Liver (tissue), 9 donors: Measurements from ENCODE around the gene SCGB3A2. TPM values are rescaled to one million over a fixed set of nuclear protein-coding genes. Genes with fewer than 3 reads are reported as not detected.

Source experiments
- DNase-seq: peaks from one replicate; pipeline ENCODE4 v3.0.0-alpha.2; 2017; ENCODE audit warnings: low spot score
- H3K27ac ChIP-seq, 2 donors: one replicate each; pipeline ENCODE4 v1.7.0; 2013; ENCODE audit warnings: inconsistent platforms in 2 of 2, low read length in 2 of 2, control low read depth in 1 of 2, low read depth in 1 of 2, mild to moderate bottlenecking in 1 of 2
- H3K27me3 ChIP-seq, 4 donors: one replicate each; pipeline versions ENCODE4 v1.6.1 to v1.7.0; 2013; ENCODE audit warnings: low read length in 3 of 4, inconsistent platforms in 1 of 4, mild to moderate bottlenecking in 1 of 4, moderate library complexity in 1 of 4; ENCODE audit not compliant: control insufficient read depth in 4 of 4, insufficient read depth in 4 of 4
- H3K36me3 ChIP-seq, 4 donors: one replicate each; pipeline versions ENCODE4 v1.6.1 to v1.7.0; 2013; ENCODE audit warnings: low read length in 3 of 4, mild to moderate bottlenecking in 3 of 4, low read depth in 1 of 4, moderate library complexity in 1 of 4; ENCODE audit not compliant: control insufficient read depth in 4 of 4, insufficient read depth in 3 of 4
- H3K4me1 ChIP-seq, 4 donors: one replicate each; pipeline versions ENCODE4 v1.6.1 to v1.7.0; 2013; ENCODE audit warnings: low read length in 3 of 4, mild to moderate bottlenecking in 3 of 4, moderate library complexity in 1 of 4; ENCODE audit not compliant: control insufficient read depth in 4 of 4, insufficient read depth in 4 of 4
- H3K4me3 ChIP-seq, 3 donors: one replicate each; pipeline versions ENCODE4 v1.6.1 to v1.7.0; 2013; ENCODE audit warnings: low read length in 3 of 3, control low read depth in 1 of 3, low read depth in 1 of 3, mild to moderate bottlenecking in 1 of 3
- H3K9ac ChIP-seq, 2 donors: one replicate each; pipeline ENCODE4 v1.7.0; 2013; ENCODE audit warnings: low read length in 2 of 2, mild to moderate bottlenecking in 2 of 2, moderate library complexity in 2 of 2, control low read depth in 1 of 2, low read depth in 1 of 2
- H3K9me3 ChIP-seq, 4 donors: one replicate each; pipeline versions ENCODE4 v1.6.1 to v1.7.0; 2013; ENCODE audit warnings: low read length in 3 of 4; ENCODE audit not compliant: control insufficient read depth in 4 of 4
- CTCF ChIP-seq: fragments of 150-350 bp; IDR thresholded peaks from 2 replicates; pipeline ENCODE4 v1.5.1; 2017; ENCODE audit warnings: improper control_type of control experiment, low read depth, low read length; ENCODE audit not compliant: missing input control
- EGR1 ChIP-seq, 2 donors: IDR thresholded peaks; 2 replicates each; pipeline ENCODE4 v1.6.1; 2016 to 2018; ENCODE audit warnings: antibody characterized with exemption in 2 of 2, low read depth in 2 of 2
- FOXA1 ChIP-seq: IDR thresholded peaks from 2 replicates; pipeline ENCODE4 v1.6.1; 2016; ENCODE audit warnings: antibody characterized with exemption
- FOXA2 ChIP-seq: IDR thresholded peaks from 2 replicates; pipeline ENCODE4 v1.6.1; 2016; ENCODE audit warnings: antibody characterized with exemption
- HNF4A ChIP-seq, 2 donors: conservative IDR thresholded peaks; 2 replicates each; pipeline ENCODE4 v1.6.1; 2016; ENCODE audit warnings: antibody characterized with exemption in 2 of 2, mild to moderate bottlenecking in 2 of 2
- HNF4G ChIP-seq: IDR thresholded peaks from 2 replicates; pipeline ENCODE4 v1.6.1; 2016; ENCODE audit warnings: antibody characterized with exemption
- JUND ChIP-seq, 2 donors: IDR thresholded peaks; 2 replicates each; pipeline ENCODE4 v1.6.1; 2016; ENCODE audit warnings: antibody characterized with exemption in 2 of 2
- NR2F2 ChIP-seq: IDR thresholded peaks from 2 replicates; pipeline ENCODE4 v1.6.1; 2016; ENCODE audit warnings: antibody characterized with exemption
- RAD21 ChIP-seq, 2 donors: IDR thresholded peaks; 2 replicates each; pipeline ENCODE4 v1.6.1; 2016; ENCODE audit warnings: antibody characterized with exemption in 2 of 2, mild to moderate bottlenecking in 2 of 2
- REST ChIP-seq: IDR thresholded peaks from 2 replicates; pipeline ENCODE4 v1.6.1; 2016; ENCODE audit warnings: antibody characterized with exemption, mild to moderate bottlenecking
- RXRA ChIP-seq, 2 donors: IDR thresholded peaks; 2 replicates each; pipeline ENCODE4 v1.6.1; 2017 to 2018; ENCODE audit warnings: antibody characterized with exemption in 2 of 2, mild to moderate bottlenecking in 1 of 2
- TAF1 ChIP-seq: conservative IDR thresholded peaks from 2 replicates; pipeline ENCODE4 v1.6.1; 2016; ENCODE audit warnings: antibody characterized with exemption, mild to moderate bottlenecking
- YY1 ChIP-seq: IDR thresholded peaks from 2 replicates; pipeline ENCODE4 v1.6.1; 2016; ENCODE audit warnings: antibody characterized with exemption, mild to moderate bottlenecking
- ZBTB33 ChIP-seq: IDR thresholded peaks from 2 replicates; pipeline ENCODE4 v1.6.1; 2016; ENCODE audit warnings: antibody characterized with exemption
- WGBS: extraction: QIAGEN DNeasy Blood & Tissue Kit; methylation state at CpG from one replicate; pipeline ENCODE4 v1.1.7; 2013; 5-methylcytosine and 5-hydroxymethylcytosine counted together
- polyA plus RNA-seq, 2 donors: library from polyadenylated mRNA; stranded (reverse) in 1 of 2; unstranded in 1 of 2; fragments of 200-250 nt in 1 of 2; fragments of >200 nt in 1 of 2; fragmentation: Nextera tagmentation in 1 of 2; extraction: Ambion mirVana in 1 of 2; gene quantifications; one replicate each; pipeline versions ENCODE4 v1.2.1 to v1.2.3, GENCODE V29; 2013 to 2015
- total RNA-seq, 2 donors: library from RNA; depleted of rRNA; stranded (reverse); fragments of >200 nt; gene quantifications; one replicate each; pipeline ENCODE4 v1.2.3, GENCODE V29; 2014
- TF ChIP-seq, protein P1 (sequence below): IDR thresholded peaks from 2 replicates; pipeline ENCODE4 v1.6.1; 2016; ENCODE audit warnings: antibody characterized with exemption
- TF ChIP-seq, protein P2 (sequence below): IDR thresholded peaks from 2 replicates; pipeline ENCODE4 v1.6.1; 2016; ENCODE audit warnings: antibody characterized with exemption
- donor health status: healthy.
- donor health status: healthy.
- donor health status: healthy.
- donor health status: healthy.
- donor health status: healthy.

The SCGB3A2 gene
- total and polyA plus RNA-seq, 4 donors, result not detected

- no peak overlapping the region for H3K27ac ChIP-seq
- no peak for TF ChIP-seq EGR1 (IDR thresholded peaks at IDR 0.05; ENCODE audit: low read depth in 2 of 2)
- TF ChIP-seq NR2F2, result no peak
- no peak for TF ChIP-seq REST
- TF ChIP-seq HNF4G, result no peak
- no peak for TF ChIP-seq RXRA (IDR thresholded peaks at IDR 0.05)
- no peak overlapping the region for H3K9ac ChIP-seq
- no peak overlapping the region for H3K4me3 ChIP-seq
- no peaks in the 10 kb centered on the region for H3K9me3 ChIP-seq
- no peak for DNase-seq
- no peaks in the 10 kb centered on the region for H3K36me3 ChIP-seq
- no peaks in the 10 kb centered on the region for H3K27me3 ChIP-seq
- H3K4me1 ChIP-seq, result no peaks in the 10 kb centered on the region
Measured at GRCh38 chr5:147902609-147903115, 24.2 kb downstream of the SCGB3A2 start.

- TF ChIP-seq EGR1 (IDR thresholded peaks at IDR 0.05; ENCODE audit: low read depth in 2 of 2) (no peak), HNF4G (no peak), HNF4A (conservative IDR thresholded peaks at IDR 0.05) (no peak), YY1 (no peak), JUND (IDR thresholded peaks at IDR 0.05) (no peak), NR2F2 (no peak), REST (no peak), FOXA2 (no peak), FOXA1 (no peak), RXRA (IDR thresholded peaks at IDR 0.05) (no peak), CTCF (no peak), TAF1 (no peak), ZBTB33 (no peak), RAD21 (IDR thresholded peaks at IDR 0.05) (no peak)
- TF ChIP-seq, protein P1, sequence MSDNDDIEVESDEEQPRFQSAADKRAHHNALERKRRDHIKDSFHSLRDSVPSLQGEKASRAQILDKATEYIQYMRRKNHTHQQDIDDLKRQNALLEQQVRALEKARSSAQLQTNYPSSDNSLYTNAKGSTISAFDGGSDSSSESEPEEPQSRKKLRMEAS, result no peak
- TF ChIP-seq, protein P2, sequence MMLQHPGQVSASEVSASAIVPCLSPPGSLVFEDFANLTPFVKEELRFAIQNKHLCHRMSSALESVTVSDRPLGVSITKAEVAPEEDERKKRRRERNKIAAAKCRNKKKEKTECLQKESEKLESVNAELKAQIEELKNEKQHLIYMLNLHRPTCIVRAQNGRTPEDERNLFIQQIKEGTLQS, result no peak
- Histone ChIP-seq H3K4me3 (no peak overlapping the region), H3K36me3 (no peaks in the 10 kb centered on the region), H3K4me1 (no peaks in the 10 kb centered on the region), H3K27me3 (no peaks in the 10 kb centered on the region), H3K27ac (no peak overlapping the region), H3K9me3 (no peaks in the 10 kb centered on the region), H3K9ac (no peak overlapping the region)
- DNase-seq, result no peak
- 89% methylated on average over 4 of the region's 4 CpGs for WGBS
Measured at GRCh38 chr5:147904110-147904509, 25.6 kb downstream of the SCGB3A2 start.
